Measurements from ENCODE around the gene PDS5B. TPM values are rescaled to one million over a fixed set of nuclear protein-coding genes. Genes with fewer than 3 reads are reported as not detected.

Gene PDS5B
- total and polyA plus RNA-seq, 9 of the 15 experiments (the other 6 are each of a cell fraction or from before 2014, with no cell fraction given), result 6.2 to 23.7 (median 13.1) TPM

GRCh38 chr13:32538143-32538620 is 48.1 kb upstream of the PDS5B start:
- ATAC-seq (peak; percentile 83), DNase-seq (ENCODE audit: extremely low read depth in 1 of 4, low spot score in 3 of 4) (peak in 2 of 4 experiments; percentile 39 to 45), FAIRE-seq (no peak)
- intact Hi-C loops (cut with micrococcal nuclease), result loop anchor here (2.0 kb wide), 1 partner anchor 67 kb away; no protein-coding TSS in a partner anchor
- TSS peak; percentile 72 for BruUV-seq (replicated peaks)
- Histone ChIP-seq H3K4me3 (peak overlapping the region; percentile 82), H3K9me3 (replicated peaks; ENCODE audit: control insufficient read depth, insufficient read depth, low read depth, low read length) (0 out of 2 replicates have a peak, but pooled peaks cover 4% of the 10 kb centered on the region), H3K36me3 (ENCODE audit: control insufficient read depth, insufficient read depth, low read length) (peaks cover 27% of the 10 kb centered on the region), H3K4me2 (ENCODE audit: insufficient read depth, low read length) (peak overlapping the region; percentile 85), H4K20me1 (replicated peaks; ENCODE audit: control insufficient read depth, insufficient read depth, low read length) (no peaks in the 10 kb centered on the region), H3K27me3 (ENCODE audit: control insufficient read depth in 2 of 2, insufficient read depth in 2 of 2, low read length in 2 of 2) (no peaks in the 10 kb centered on the region), H3K9me1 (ENCODE audit: control insufficient read depth, insufficient read depth, low read length) (no peaks in the 10 kb centered on the region), H3K79me2 (ENCODE audit: control insufficient read depth, insufficient read depth, low read length) (peaks cover 55% of the 10 kb centered on the region), H2AFZ (ENCODE audit: low read depth, low read length) (peak overlapping the region; percentile 89), H3K4me1 (replicated peaks in 1 of 2; ENCODE audit: control insufficient read depth in 2 of 2, insufficient read depth in 2 of 2, low read length in 2 of 2) (peaks cover 0 to 7% of the 10 kb centered on the region in 2 experiments; a peak in 2 of 5 replicates), H3K27ac (ENCODE audit: extremely low read depth, low read depth, low read length) (peak overlapping the region; percentile 90), H3K9ac (ENCODE audit: insufficient read depth in 1 of 2, low read depth in 2 of 2, low read length in 2 of 2) (peak overlapping the region; percentile 89 to 98)
- ChIA-PET POLR2A (interaction anchor here (1.0 to 2.3 kb wide), 5 partner anchors 10 to 223 kb away, joined by 3 to 7 read pairs (median 7); partner anchors contain the start of genes BRCA2 and ZAR1L), CTCF (ENCODE audit: low intra/inter-chr PET ratio) (no interaction called here)
- under 1% methylated on average over 18 of the region's 23 CpGs for WGBS (ENCODE audit: insufficient coverage, low coverage, missing lambda C conversion rate)
- in situ Hi-C loops (cut with MboI), result no loop called here
- 0 out of 2 replicates have a peak, but pooled peaks have one; percentile 16 for TF ChIP-seq TFAP4 (CRISPR knock-in tag; IDR thresholded peaks at IDR 0.05; ENCODE audit: borderline replicate concordance)
- TF ChIP-seq MNT (conservative IDR thresholded peaks at IDR 0.05), result no peak
- no peak for TF ChIP-seq HMG20B (CRISPR knock-in tag; IDR thresholded peaks at IDR 0.05)
- TF ChIP-seq SMARCC2 (IDR thresholded peaks at IDR 0.05; ENCODE audit: low read depth), result no peak
- 0 out of 4 replicates have a peak, but pooled peaks of 1 of the 2 experiments have one; percentile 7 for TF ChIP-seq SIN3A (IDR thresholded peaks at IDR 0.05; ENCODE audit: borderline replicate concordance in 2 of 2, control insufficient read depth in 1 of 2, low read depth in 2 of 2, low read length in 2 of 2)
- no peak for TF ChIP-seq KHSRP (IDR thresholded peaks at IDR 0.05)
- 0 out of 2 replicates have a peak, but pooled peaks have one; percentile 24 for TF ChIP-seq ZNF407 (IDR thresholded peaks at IDR 0.05; ENCODE audit: low read depth)
- TF ChIP-seq HDAC1 (IDR thresholded peaks at IDR 0.05), result peak in 1 of 2 experiments; percentile 25; a peak in 1 of 4 replicates
